Liver (tissue), 9 donors: ENCODE results near the gene DNAJC6. TPM values are rescaled to one million over a fixed set of nuclear protein-coding genes. Genes with fewer than 3 reads are reported as not detected.

Experiments used
- DNase-seq: peaks from one replicate; pipeline ENCODE4 v3.0.0-alpha.2; 2017; ENCODE audit warnings: low spot score
- H3K27ac ChIP-seq, 2 donors: one replicate each; pipeline ENCODE4 v1.7.0; 2013; ENCODE audit warnings: inconsistent platforms in 2 of 2, low read length in 2 of 2, control low read depth in 1 of 2, low read depth in 1 of 2, mild to moderate bottlenecking in 1 of 2
- H3K27me3 ChIP-seq, 4 donors: one replicate each; pipeline versions ENCODE4 v1.6.1 to v1.7.0; 2013; ENCODE audit warnings: low read length in 3 of 4, inconsistent platforms in 1 of 4, mild to moderate bottlenecking in 1 of 4, moderate library complexity in 1 of 4; ENCODE audit not compliant: control insufficient read depth in 4 of 4, insufficient read depth in 4 of 4
- H3K36me3 ChIP-seq, 4 donors: one replicate each; pipeline versions ENCODE4 v1.6.1 to v1.7.0; 2013; ENCODE audit warnings: low read length in 3 of 4, mild to moderate bottlenecking in 3 of 4, low read depth in 1 of 4, moderate library complexity in 1 of 4; ENCODE audit not compliant: control insufficient read depth in 4 of 4, insufficient read depth in 3 of 4
- H3K4me1 ChIP-seq, 4 donors: one replicate each; pipeline versions ENCODE4 v1.6.1 to v1.7.0; 2013; ENCODE audit warnings: low read length in 3 of 4, mild to moderate bottlenecking in 3 of 4, moderate library complexity in 1 of 4; ENCODE audit not compliant: control insufficient read depth in 4 of 4, insufficient read depth in 4 of 4
- H3K4me3 ChIP-seq, 3 donors: one replicate each; pipeline versions ENCODE4 v1.6.1 to v1.7.0; 2013; ENCODE audit warnings: low read length in 3 of 3, control low read depth in 1 of 3, low read depth in 1 of 3, mild to moderate bottlenecking in 1 of 3
- H3K9ac ChIP-seq, 2 donors: one replicate each; pipeline ENCODE4 v1.7.0; 2013; ENCODE audit warnings: low read length in 2 of 2, mild to moderate bottlenecking in 2 of 2, moderate library complexity in 2 of 2, control low read depth in 1 of 2, low read depth in 1 of 2
- H3K9me3 ChIP-seq, 4 donors: one replicate each; pipeline versions ENCODE4 v1.6.1 to v1.7.0; 2013; ENCODE audit warnings: low read length in 3 of 4; ENCODE audit not compliant: control insufficient read depth in 4 of 4
- ATF3 ChIP-seq: IDR thresholded peaks from 2 replicates; pipeline ENCODE4 v1.6.1; 2016; ENCODE audit warnings: antibody characterized with exemption
- CTCF ChIP-seq: fragments of 150-350 bp; IDR thresholded peaks from 2 replicates; pipeline ENCODE4 v1.5.1; 2017; ENCODE audit warnings: improper control_type of control experiment, low read depth, low read length; ENCODE audit not compliant: missing input control
- EGR1 ChIP-seq, 2 donors: IDR thresholded peaks; 2 replicates each; pipeline ENCODE4 v1.6.1; 2016 to 2018; ENCODE audit warnings: antibody characterized with exemption in 2 of 2, low read depth in 2 of 2
- FOXA1 ChIP-seq: IDR thresholded peaks from 2 replicates; pipeline ENCODE4 v1.6.1; 2016; ENCODE audit warnings: antibody characterized with exemption
- FOXA2 ChIP-seq: IDR thresholded peaks from 2 replicates; pipeline ENCODE4 v1.6.1; 2016; ENCODE audit warnings: antibody characterized with exemption
- GABPA ChIP-seq, 2 donors: IDR thresholded peaks in 1 of 2; conservative IDR thresholded peaks in 1 of 2; 2 replicates each; pipeline ENCODE4 v1.6.1; 2016; ENCODE audit warnings: antibody characterized with exemption in 2 of 2, mild to moderate bottlenecking in 1 of 2, moderate library complexity in 1 of 2
- HNF4A ChIP-seq, 2 donors: conservative IDR thresholded peaks; 2 replicates each; pipeline ENCODE4 v1.6.1; 2016; ENCODE audit warnings: antibody characterized with exemption in 2 of 2, mild to moderate bottlenecking in 2 of 2
- HNF4G ChIP-seq: IDR thresholded peaks from 2 replicates; pipeline ENCODE4 v1.6.1; 2016; ENCODE audit warnings: antibody characterized with exemption
- JUND ChIP-seq, 2 donors: IDR thresholded peaks; 2 replicates each; pipeline ENCODE4 v1.6.1; 2016; ENCODE audit warnings: antibody characterized with exemption in 2 of 2
- MAX ChIP-seq: IDR thresholded peaks from 2 replicates; pipeline ENCODE4 v1.6.1; 2016; ENCODE audit warnings: antibody characterized with exemption
- NR2F2 ChIP-seq: IDR thresholded peaks from 2 replicates; pipeline ENCODE4 v1.6.1; 2016; ENCODE audit warnings: antibody characterized with exemption
- RAD21 ChIP-seq, 2 donors: IDR thresholded peaks; 2 replicates each; pipeline ENCODE4 v1.6.1; 2016; ENCODE audit warnings: antibody characterized with exemption in 2 of 2, mild to moderate bottlenecking in 2 of 2
- REST ChIP-seq: IDR thresholded peaks from 2 replicates; pipeline ENCODE4 v1.6.1; 2016; ENCODE audit warnings: antibody characterized with exemption, mild to moderate bottlenecking
- RXRA ChIP-seq, 2 donors: IDR thresholded peaks; 2 replicates each; pipeline ENCODE4 v1.6.1; 2017 to 2018; ENCODE audit warnings: antibody characterized with exemption in 2 of 2, mild to moderate bottlenecking in 1 of 2
- SP1 ChIP-seq: IDR thresholded peaks from 2 replicates; pipeline ENCODE4 v1.6.1; 2018; ENCODE audit warnings: antibody characterized with exemption, mild to moderate bottlenecking
- TAF1 ChIP-seq: conservative IDR thresholded peaks from 2 replicates; pipeline ENCODE4 v1.6.1; 2016; ENCODE audit warnings: antibody characterized with exemption, mild to moderate bottlenecking
- YY1 ChIP-seq: IDR thresholded peaks from 2 replicates; pipeline ENCODE4 v1.6.1; 2016; ENCODE audit warnings: antibody characterized with exemption, mild to moderate bottlenecking
- ZBTB33 ChIP-seq: IDR thresholded peaks from 2 replicates; pipeline ENCODE4 v1.6.1; 2016; ENCODE audit warnings: antibody characterized with exemption
- WGBS: extraction: QIAGEN DNeasy Blood & Tissue Kit; methylation state at CpG from one replicate; pipeline ENCODE4 v1.1.7; 2013; 5-methylcytosine and 5-hydroxymethylcytosine counted together
- polyA plus RNA-seq, 2 donors: library from polyadenylated mRNA; stranded (reverse) in 1 of 2; unstranded in 1 of 2; fragments of 200-250 nt in 1 of 2; fragments of >200 nt in 1 of 2; fragmentation: Nextera tagmentation in 1 of 2; extraction: Ambion mirVana in 1 of 2; gene quantifications; one replicate each; pipeline versions ENCODE4 v1.2.1 to v1.2.3, GENCODE V29; 2013 to 2015
- total RNA-seq, 2 donors: library from RNA; depleted of rRNA; stranded (reverse); fragments of >200 nt; gene quantifications; one replicate each; pipeline ENCODE4 v1.2.3, GENCODE V29; 2014
- donor health status: healthy.
- donor health status: healthy.
- donor health status: healthy.
- donor health status: healthy.
- donor health status: healthy.

The DNAJC6 gene
- total and polyA plus RNA-seq, 4 donors = 0.15 to 35.0 (median 0.30) TPM

- H3K4me1 ChIP-seq = no peaks in the 10 kb centered on the region
- 96% methylated on average over 3 of the region's 3 CpGs for WGBS
- DNase-seq = no peak
- no peak overlapping the region for H3K4me3 ChIP-seq
- no peak for TF ChIP-seq HNF4A (conservative IDR thresholded peaks at IDR 0.05)
- no peak for TF ChIP-seq YY1
- no peak for TF ChIP-seq GABPA (IDR thresholded peaks at IDR 0.05 in 1 of 2, conservative IDR thresholded peaks at IDR 0.05 in 1 of 2)
- TF ChIP-seq TAF1 = no peak
- TF ChIP-seq CTCF = no peak
- TF ChIP-seq EGR1 (IDR thresholded peaks at IDR 0.05; ENCODE audit: low read depth in 2 of 2) = no peak
- TF ChIP-seq FOXA1 = no peak
- TF ChIP-seq RXRA (IDR thresholded peaks at IDR 0.05) = no peak
- no peak for TF ChIP-seq REST
- no peak for TF ChIP-seq JUND (IDR thresholded peaks at IDR 0.05)
- no peak for TF ChIP-seq ATF3
- no peak for TF ChIP-seq NR2F2
- TF ChIP-seq HNF4G = no peak
- no peak for TF ChIP-seq ZBTB33
- TF ChIP-seq FOXA2 = no peak
- no peak for TF ChIP-seq MAX
- TF ChIP-seq SP1 = no peak
- TF ChIP-seq RAD21 (IDR thresholded peaks at IDR 0.05) = no peak
- no peaks in the 10 kb centered on the region for H3K36me3 ChIP-seq
- no peaks in the 10 kb centered on the region for H3K9me3 ChIP-seq
- no peaks in the 10 kb centered on the region for H3K27me3 ChIP-seq
- no peak overlapping the region for H3K27ac ChIP-seq
- no peak overlapping the region for H3K9ac ChIP-seq
Measured at GRCh38 chr1:65401612-65402011, 92.3 kb downstream of the DNAJC6 start.

- H3K9ac ChIP-seq = no peak overlapping the region
- H3K4me3 ChIP-seq = no peak overlapping the region
- no peaks in the 10 kb centered on the region for H3K36me3 ChIP-seq
- DNase-seq = no peak
- no peaks in the 10 kb centered on the region for H3K27me3 ChIP-seq
- H3K27ac ChIP-seq = no peak overlapping the region
- H3K9me3 ChIP-seq = no peaks in the 10 kb centered on the region
- no peaks in the 10 kb centered on the region for H3K4me1 ChIP-seq
- no peak for TF ChIP-seq JUND (IDR thresholded peaks at IDR 0.05)
- TF ChIP-seq REST = no peak
- TF ChIP-seq CTCF = no peak
- TF ChIP-seq MAX = no peak
- no peak for TF ChIP-seq GABPA (IDR thresholded peaks at IDR 0.05 in 1 of 2, conservative IDR thresholded peaks at IDR 0.05 in 1 of 2)
- no peak for TF ChIP-seq RAD21 (IDR thresholded peaks at IDR 0.05)
- TF ChIP-seq HNF4A (conservative IDR thresholded peaks at IDR 0.05) = no peak
Measured at GRCh38 chr1:65404941-65405340, 95.6 kb downstream of the DNAJC6 start.
